GM12878 (cell line): ENCODE data around the gene MDM4. TPM values are rescaled to one million over a fixed set of nuclear protein-coding genes. Genes with fewer than 3 reads are reported as not detected.

ENCODE experiments used
- polyA plus RNA-seq, 11 experiments: library from polyadenylated mRNA; depleted of rRNA in 4 of 11; unstranded in 6 of 11; stranded (reverse) in 5 of 11; fragments of >200 nt; fragmentation: Nextera tagmentation in 4 of 11; fragmentation: Illumina TruSeq in 1 of 11; extraction: Ambion mirVana in 4 of 11; extraction: Trizol in 1 of 11; gene quantifications; 1 replicate in 1 of 11; 2 replicates in 10 of 11; pipeline versions ENCODE4 v1.2.1 to v1.2.3, GENCODE V29; 2011 to 2016; ENCODE audit warnings: inconsistent platforms in 2 of 11, missing spikeins in 2 of 11, low read depth in 1 of 11
- total RNA-seq, 4 experiments: library from RNA; depleted of rRNA in 3 of 4; stranded (reverse); fragments of >200 nt in 3 of 4; fragmentation: Illumina TruSeq in 1 of 4; extraction: Trizol in 1 of 4; gene quantifications; 2 replicates each; pipeline versions ENCODE4 v1.2.1 to v1.2.3, GENCODE V29; 2013 to 2021
- TF ChIP-seq, protein P1 (sequence below), 3 experiments: IDR thresholded peaks in 2 of 3; conservative IDR thresholded peaks in 1 of 3; 2 replicates each; pipeline ENCODE4 v1.5.1; 2011; ENCODE audit warnings: low read depth in 3 of 3, low read length in 3 of 3, mild to moderate bottlenecking in 3 of 3, control low read depth in 2 of 3, moderate library complexity in 2 of 3, inconsistent platforms in 1 of 3, mixed read lengths in 1 of 3; ENCODE audit not compliant: control insufficient read depth in 2 of 3, insufficient read depth in 1 of 3; ENCODE audit errors: extremely low read depth in 1 of 3
- TF ChIP-seq, protein P2 (sequence below): fragments of 450-650 bp; IDR thresholded peaks from 2 replicates; pipeline ENCODE4 v1.6.1; 2016; ENCODE audit warnings: mild to moderate bottlenecking
- TF ChIP-seq, protein P3 (sequence below): fragments of 450-650 bp; IDR thresholded peaks from 2 replicates; pipeline ENCODE4 v1.6.1; 2018; ENCODE audit warnings: mild to moderate bottlenecking, low read depth, moderate library complexity; ENCODE audit not compliant: partially characterized antibody

MDM4 gene
- total and polyA plus RNA-seq, 10 of the 15 experiments (the other 5 are each of a cell fraction or from before 2014, with no cell fraction given) = 2.5 to 74.4 (median 22.7) TPM

DNA sequence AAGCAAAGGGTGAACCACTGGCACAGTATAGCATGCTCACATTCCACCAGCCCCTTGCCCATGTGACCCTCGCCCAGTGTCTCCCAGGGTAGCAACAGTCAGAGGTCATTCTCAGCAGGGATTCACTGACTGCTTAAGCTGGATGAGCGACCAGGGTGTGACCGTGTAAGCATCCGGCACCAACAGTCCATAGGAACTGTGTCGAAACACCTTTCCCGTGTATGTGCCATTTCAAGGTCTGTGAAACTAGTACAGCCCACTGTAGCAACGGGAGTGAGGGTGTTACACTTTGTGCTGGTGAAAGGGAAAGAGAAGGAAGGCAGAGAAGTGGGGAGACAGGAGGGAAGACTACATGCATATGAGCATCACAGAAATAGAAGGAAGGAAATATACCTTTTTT is 32.4 kb upstream of the MDM4 start (continued):
- TF ChIP-seq, protein P1, sequence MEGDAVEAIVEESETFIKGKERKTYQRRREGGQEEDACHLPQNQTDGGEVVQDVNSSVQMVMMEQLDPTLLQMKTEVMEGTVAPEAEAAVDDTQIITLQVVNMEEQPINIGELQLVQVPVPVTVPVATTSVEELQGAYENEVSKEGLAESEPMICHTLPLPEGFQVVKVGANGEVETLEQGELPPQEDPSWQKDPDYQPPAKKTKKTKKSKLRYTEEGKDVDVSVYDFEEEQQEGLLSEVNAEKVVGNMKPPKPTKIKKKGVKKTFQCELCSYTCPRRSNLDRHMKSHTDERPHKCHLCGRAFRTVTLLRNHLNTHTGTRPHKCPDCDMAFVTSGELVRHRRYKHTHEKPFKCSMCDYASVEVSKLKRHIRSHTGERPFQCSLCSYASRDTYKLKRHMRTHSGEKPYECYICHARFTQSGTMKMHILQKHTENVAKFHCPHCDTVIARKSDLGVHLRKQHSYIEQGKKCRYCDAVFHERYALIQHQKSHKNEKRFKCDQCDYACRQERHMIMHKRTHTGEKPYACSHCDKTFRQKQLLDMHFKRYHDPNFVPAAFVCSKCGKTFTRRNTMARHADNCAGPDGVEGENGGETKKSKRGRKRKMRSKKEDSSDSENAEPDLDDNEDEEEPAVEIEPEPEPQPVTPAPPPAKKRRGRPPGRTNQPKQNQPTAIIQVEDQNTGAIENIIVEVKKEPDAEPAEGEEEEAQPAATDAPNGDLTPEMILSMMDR (IDR thresholded peaks at IDR 0.05 in 2 of 3, conservative IDR thresholded peaks at IDR 0.05 in 1 of 3; ENCODE audit: control insufficient read depth in 2 of 3, extremely low read depth in 1 of 3, insufficient read depth in 1 of 3, low read depth in 3 of 3, low read length in 3 of 3) = no peak
- TF ChIP-seq, protein P2, sequence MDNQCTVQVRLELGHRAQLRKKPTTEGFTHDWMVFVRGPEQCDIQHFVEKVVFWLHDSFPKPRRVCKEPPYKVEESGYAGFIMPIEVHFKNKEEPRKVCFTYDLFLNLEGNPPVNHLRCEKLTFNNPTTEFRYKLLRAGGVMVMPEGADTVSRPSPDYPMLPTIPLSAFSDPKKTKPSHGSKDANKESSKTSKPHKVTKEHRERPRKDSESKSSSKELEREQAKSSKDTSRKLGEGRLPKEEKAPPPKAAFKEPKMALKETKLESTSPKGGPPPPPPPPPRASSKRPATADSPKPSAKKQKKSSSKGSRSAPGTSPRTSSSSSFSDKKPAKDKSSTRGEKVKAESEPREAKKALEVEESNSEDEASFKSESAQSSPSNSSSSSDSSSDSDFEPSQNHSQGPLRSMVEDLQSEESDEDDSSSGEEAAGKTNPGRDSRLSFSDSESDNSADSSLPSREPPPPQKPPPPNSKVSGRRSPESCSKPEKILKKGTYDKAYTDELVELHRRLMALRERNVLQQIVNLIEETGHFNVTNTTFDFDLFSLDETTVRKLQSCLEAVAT = no peak
- TF ChIP-seq, protein P3, sequence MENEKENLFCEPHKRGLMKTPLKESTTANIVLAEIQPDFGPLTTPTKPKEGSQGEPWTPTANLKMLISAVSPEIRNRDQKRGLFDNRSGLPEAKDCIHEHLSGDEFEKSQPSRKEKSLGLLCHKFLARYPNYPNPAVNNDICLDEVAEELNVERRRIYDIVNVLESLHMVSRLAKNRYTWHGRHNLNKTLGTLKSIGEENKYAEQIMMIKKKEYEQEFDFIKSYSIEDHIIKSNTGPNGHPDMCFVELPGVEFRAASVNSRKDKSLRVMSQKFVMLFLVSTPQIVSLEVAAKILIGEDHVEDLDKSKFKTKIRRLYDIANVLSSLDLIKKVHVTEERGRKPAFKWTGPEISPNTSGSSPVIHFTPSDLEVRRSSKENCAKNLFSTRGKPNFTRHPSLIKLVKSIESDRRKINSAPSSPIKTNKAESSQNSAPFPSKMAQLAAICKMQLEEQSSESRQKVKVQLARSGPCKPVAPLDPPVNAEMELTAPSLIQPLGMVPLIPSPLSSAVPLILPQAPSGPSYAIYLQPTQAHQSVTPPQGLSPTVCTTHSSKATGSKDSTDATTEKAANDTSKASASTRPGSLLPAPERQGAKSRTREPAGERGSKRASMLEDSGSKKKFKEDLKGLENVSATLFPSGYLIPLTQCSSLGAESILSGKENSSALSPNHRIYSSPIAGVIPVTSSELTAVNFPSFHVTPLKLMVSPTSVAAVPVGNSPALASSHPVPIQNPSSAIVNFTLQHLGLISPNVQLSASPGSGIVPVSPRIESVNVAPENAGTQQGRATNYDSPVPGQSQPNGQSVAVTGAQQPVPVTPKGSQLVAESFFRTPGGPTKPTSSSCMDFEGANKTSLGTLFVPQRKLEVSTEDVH = no peak
